GM21737 (cell line): Measurements from ENCODE around the gene EYA4.

Experiments used
- ATAC-seq: cut with Tn5 transposase; IDR thresholded peaks from one replicate; pipeline ENCODE4 v1.9.1; 2021; ENCODE audit warnings: mild to moderate bottlenecking, moderate library complexity; ENCODE audit not compliant: unreplicated experiment

The EYA4 gene

GRCh38 chr6:133241086-133241900, at the start of gene EYA4:
Gene EYA4 (plus strand): TSS chr6:133241357. CDS start chr6:133274781, 33,424 bp downstream.
- ATAC-seq, result no peak

GRCh38 chr6:133193396-133193795, 47.8 kb upstream of the EYA4 start:
- no peak for ATAC-seq

GRCh38 chr6:133198725-133199124, 42.4 kb upstream of the EYA4 start:
- ATAC-seq, result no peak

GRCh38 chr6:133201231-133201630, 39.9 kb upstream of the EYA4 start:
- no peak for ATAC-seq

- ATAC-seq, result no peak
Measured at GRCh38 chr6:133202610-133203343, 38.4 kb upstream of the EYA4 start.

GRCh38 chr6:133203344-133203697, 37.8 kb upstream of the EYA4 start:
- no peak for ATAC-seq

GRCh38 chr6:133205304-133205703, 35.9 kb upstream of the EYA4 start:
- no peak for ATAC-seq

GRCh38 chr6:133206942-133207341, 34.2 kb upstream of the EYA4 start:
- no peak for ATAC-seq

GRCh38 chr6:133207754-133208153, 33.4 kb upstream of the EYA4 start:
- ATAC-seq, result no peak

- ATAC-seq, result no peak
Measured at GRCh38 chr6:133208183-133208755, 32.9 kb upstream of the EYA4 start.

- no peak for ATAC-seq
Measured at GRCh38 chr6:133214267-133214666, 26.9 kb upstream of the EYA4 start.

GRCh38 chr6:133218852-133219251, 22.3 kb upstream of the EYA4 start:
- ATAC-seq, result no peak

GRCh38 chr6:133223452-133224029, 17.6 kb upstream of the EYA4 start:
- ATAC-seq, result no peak

- no peak for ATAC-seq
Measured at GRCh38 chr6:133225560-133225959, 15.6 kb upstream of the EYA4 start.

- ATAC-seq, result no peak
Measured at GRCh38 chr6:133227344-133227743, 13.8 kb upstream of the EYA4 start.

GRCh38 chr6:133230052-133230451, 11.1 kb upstream of the EYA4 start:
- ATAC-seq, result no peak

- ATAC-seq, result no peak
Measured at GRCh38 chr6:133235221-133235620, 5.9 kb upstream of the EYA4 start.

GRCh38 chr6:133236932-133237331, 4.2 kb upstream of the EYA4 start:
- no peak for ATAC-seq

GRCh38 chr6:133240511-133241085, 559 bp upstream of the EYA4 start:
- no peak for ATAC-seq

- no peak for ATAC-seq
Measured at GRCh38 chr6:133241901-133242636, 912 bp downstream of the EYA4 start.
